Adrenal gland (tissue), 12 donors: Measurements from ENCODE around the gene FBXL19. TPM values are rescaled to one million over a fixed set of nuclear protein-coding genes. Genes with fewer than 3 reads are reported as not detected.

Experiments used
- DNase-seq, 7 donors: peaks; one replicate each; pipeline ENCODE4 v3.0.0-alpha.2; 2019 to 2020
- H3K27ac ChIP-seq, 5 donors: fragments of 200-600 bp; sonication (generic) in 4 of 5; 1 replicate in 3 of 5; 2 replicates in 2 of 5; pipeline versions ENCODE4 v1.5.1 to v1.8.0; 2016 to 2020; ENCODE audit warnings: mild to moderate bottlenecking in 1 of 5
- H3K27me3 ChIP-seq: fragments of 200-600 bp; 2 replicates; pipeline ENCODE4 v1.8.0; 2021
- H3K36me3 ChIP-seq, 2 donors: fragments of 200-600 bp; replicated peaks in 1 of 2; 1 replicate in 1 of 2; 2 replicates in 1 of 2; pipeline versions ENCODE4 v1.5.1 to v1.8.0; 2018 to 2022
- H3K4me1 ChIP-seq, 2 donors: fragments of 200-600 bp; replicated peaks in 1 of 2; 1 replicate in 1 of 2; 2 replicates in 1 of 2; pipeline versions ENCODE4 v1.5.1 to v1.8.0; 2018 to 2021
- H3K4me3 ChIP-seq, 4 donors: fragments of 200-600 bp; sonication (generic) in 3 of 4; one replicate each; pipeline ENCODE4 v1.5.1; 2016 to 2018
- H3K9me3 ChIP-seq, 3 donors: fragments of 200-600 bp; sonication (generic) in 1 of 3; replicated peaks in 1 of 3; 1 replicate in 2 of 3; 2 replicates in 1 of 3; pipeline versions ENCODE4 v1.5.1 to v1.8.0; 2016 to 2021
- CTCF ChIP-seq, 6 experiments: fragments of 450-650 bp in 4 of 6; fragments of 200-600 bp in 2 of 6; sonication (generic) in 1 of 6; IDR thresholded peaks; 1 replicate in 5 of 6; 2 replicates in 1 of 6; pipeline versions ENCODE4 v1.5.1 to v1.8.0; 2016 to 2021; ENCODE audit warnings: antibody characterized with exemption in 6 of 6, mild to moderate bottlenecking in 2 of 6, moderate library complexity in 1 of 6
- POLR2A ChIP-seq, 2 donors: fragments of 450-650 bp; IDR thresholded peaks; one replicate each; pipeline ENCODE4 v1.6.1; 2017; ENCODE audit warnings: antibody characterized with exemption in 2 of 2, mild to moderate bottlenecking in 2 of 2, moderate library complexity in 1 of 2
- WGBS, 4 donors: extraction: QIAGEN DNeasy Blood & Tissue Kit in 2 of 4; methylation state at CpG; one replicate each; pipeline versions ENCODE4 v1.1.5 to v1.1.7; 2013 to 2017; 5-methylcytosine and 5-hydroxymethylcytosine counted together
- intact Hi-C, 2 donors: fragments of 100-400 bp; cut with DNase I; formaldehyde crosslinking; loops; one replicate each; pipeline versions ENCODE4 v1.14.1 to v1.15.0; 2022 to 2023
- polyA plus RNA-seq, 3 donors: library from polyadenylated mRNA; stranded (reverse); fragments of 200-250 nt in 2 of 3; fragments of 350-450 nt in 1 of 3; fragmentation: Illumina TruSeq in 1 of 3; extraction: RNeasy Lipid Tissue Mini Kit (QIAGEN cat#74804) in 1 of 3; gene quantifications; one replicate each; pipeline ENCODE4 v1.2.3, GENCODE V29; 2013 to 2014
- total RNA-seq, 9 donors: library from RNA; depleted of rRNA in 4 of 9; stranded (reverse); fragments of >200 nt in 4 of 9; fragments of 120-200 nt in 1 of 9; fragmentation: NEBNext Ultra II Directional in 1 of 9; extraction: Animal tissue kit (Norgen Biotek cat#: 25700) in 1 of 9; gene quantifications; one replicate each; pipeline versions ENCODE4 v1.1.0 to v1.2.4, GENCODE V29; 2013 to 2023
- donor health status: healthy with polysubstance abuse.
- donor health status: Bipolar disorder and iron deficiency.
- donor health status: DM: yes; HTN: yes; CAD: no.
- donor health status: DM: no; HTN: no; CAD: no.
- donor health status: DM: no; HTN: no; CAD: no.
- donor health status: DM: yes; HTN: yes; CAD: no.

The FBXL19 gene
- total and polyA plus RNA-seq, 12 donors: 1.6 to 74.1 (median 12.5) TPM

DNA sequence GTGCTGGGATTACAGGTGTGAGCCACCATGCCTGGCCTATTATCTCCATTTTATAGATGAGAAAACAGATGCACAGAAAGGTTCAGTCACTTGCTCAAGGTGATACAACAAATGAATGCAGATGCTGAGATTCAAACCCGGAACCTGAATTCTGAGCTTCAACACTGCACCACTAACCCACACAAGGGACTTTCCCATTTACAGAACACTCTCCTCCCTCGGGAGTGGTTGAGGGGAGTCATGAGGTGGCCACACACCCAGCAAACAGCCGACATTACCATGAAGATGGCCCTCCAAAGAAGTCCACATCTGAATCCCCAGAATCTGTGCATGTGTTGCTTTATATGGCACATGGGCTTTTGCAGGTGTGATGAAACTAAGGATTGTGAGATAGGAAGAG, 38.6 kb upstream of the FBXL19 start:
- H3K4me1 ChIP-seq: peaks cover 0 to 4% of the 10 kb centered on the region in 2 donors
- no peak overlapping the region for H3K4me3 ChIP-seq
- 84 to 90% (median 86%) methylated on average over 3 of the region's 3 CpGs for WGBS, 4 donors
- DNase-seq: no peak
- peaks cover 0 to 42% of the 10 kb centered on the region in 2 donors for H3K36me3 ChIP-seq
- intact Hi-C loops: no loop called here
- no peaks in the 10 kb centered on the region for H3K27me3 ChIP-seq
- no peak overlapping the region for H3K27ac ChIP-seq
- TF ChIP-seq CTCF (IDR thresholded peaks at IDR 0.05): no peak
- TF ChIP-seq POLR2A (IDR thresholded peaks at IDR 0.05): no peak
- H3K9me3 ChIP-seq: no peaks in the 10 kb centered on the region

GRCh38 chr16:30885196-30885595, 38.2 kb upstream of the FBXL19 start:
- DNase-seq: no peak
- intact Hi-C loops: no loop called here
- no peak overlapping the region for H3K4me3 ChIP-seq
- no peak overlapping the region for H3K27ac ChIP-seq
- TF ChIP-seq POLR2A (IDR thresholded peaks at IDR 0.05): no peak
- no peak for TF ChIP-seq CTCF (IDR thresholded peaks at IDR 0.05)
- H3K9me3 ChIP-seq: no peaks in the 10 kb centered on the region
- H3K27me3 ChIP-seq: no peaks in the 10 kb centered on the region
- peaks cover 0 to 8% of the 10 kb centered on the region in 2 donors for H3K4me1 ChIP-seq
- WGBS, 4 donors: 92 to 95% (median 93%) methylated on average over 9 of the region's 9 CpGs
- H3K36me3 ChIP-seq: peaks cover 0 to 45% of the 10 kb centered on the region in 2 donors

DNA sequence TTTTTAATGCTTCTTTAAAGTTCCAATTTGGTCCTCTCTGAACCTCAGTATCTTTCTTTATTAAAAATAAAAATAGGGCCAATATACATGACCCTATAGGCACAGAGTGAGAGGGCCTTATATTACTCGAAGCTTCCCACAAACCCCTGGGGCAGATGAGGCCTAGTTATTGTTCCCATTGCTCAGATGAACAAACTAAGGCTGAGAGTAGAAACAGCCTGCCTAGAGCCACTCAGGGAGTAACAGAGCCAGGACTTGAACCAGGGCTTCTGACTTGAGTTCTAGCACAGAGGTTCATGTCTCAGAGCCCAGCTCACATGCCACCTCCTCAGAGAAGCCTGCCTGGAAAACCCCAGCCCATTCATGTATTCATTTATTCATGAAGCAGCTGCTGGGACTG, 37.2 kb upstream of the FBXL19 start:
- Histone ChIP-seq H3K36me3 (peaks cover 0 to 45% of the 10 kb centered on the region in 2 donors), H3K27me3 (no peaks in the 10 kb centered on the region), H3K9me3 (no peaks in the 10 kb centered on the region), H3K27ac (no peak overlapping the region), H3K4me1 (peaks cover 0 to 9% of the 10 kb centered on the region in 2 donors), H3K4me3 (no peak overlapping the region)
- no peak for DNase-seq
- TF ChIP-seq CTCF (IDR thresholded peaks at IDR 0.05) (no peak), POLR2A (IDR thresholded peaks at IDR 0.05) (no peak)
- 79 to 100% (median 86%) methylated on average over 1 of the region's 1 CpG for WGBS, 4 donors
- intact Hi-C loops: no loop called here

GRCh38 chr16:30887927-30888326, 35.4 kb upstream of the FBXL19 start:
- 84 to 90% (median 88%) methylated on average over 9 of the region's 9 CpGs for WGBS, 4 donors

More at GRCh38 chr16:30887927-30888326, 35.4 kb upstream of the FBXL19 start:
- Histone ChIP-seq H3K36me3 (peaks cover 0 to 45% of the 10 kb centered on the region in 2 donors), H3K27me3 (no peaks in the 10 kb centered on the region), H3K9me3 (no peaks in the 10 kb centered on the region), H3K27ac (no peak overlapping the region), H3K4me3 (no peak overlapping the region), H3K4me1 (peaks cover 3 to 15% of the 10 kb centered on the region in 2 donors)
- TF ChIP-seq CTCF (IDR thresholded peaks at IDR 0.05) (no peak), POLR2A (IDR thresholded peaks at IDR 0.05) (no peak)
- DNase-seq: no peak
- intact Hi-C loops: no loop called here
